ENCODE results near the gene NDUFAF7.

- TF ChIP-seq ZNF790 (CRISPR knock-in tag; IDR thresholded peaks at IDR 0.05; ENCODE audit: borderline replicate concordance) (no peak), MYC (CRISPR knock-in tag; IDR thresholded peaks at IDR 0.05; ENCODE audit: borderline replicate concordance) (no peak), TAF1 (CRISPR knock-in tag; IDR thresholded peaks at IDR 0.05) (no peak), GTF2F1 (IDR thresholded peaks at IDR 0.05; ENCODE audit: low read length) (no peak), RAD21 (CRISPR knock-in tag; IDR thresholded peaks at IDR 0.05) (no peak)
- TF ChIP-seq, protein P1, sequence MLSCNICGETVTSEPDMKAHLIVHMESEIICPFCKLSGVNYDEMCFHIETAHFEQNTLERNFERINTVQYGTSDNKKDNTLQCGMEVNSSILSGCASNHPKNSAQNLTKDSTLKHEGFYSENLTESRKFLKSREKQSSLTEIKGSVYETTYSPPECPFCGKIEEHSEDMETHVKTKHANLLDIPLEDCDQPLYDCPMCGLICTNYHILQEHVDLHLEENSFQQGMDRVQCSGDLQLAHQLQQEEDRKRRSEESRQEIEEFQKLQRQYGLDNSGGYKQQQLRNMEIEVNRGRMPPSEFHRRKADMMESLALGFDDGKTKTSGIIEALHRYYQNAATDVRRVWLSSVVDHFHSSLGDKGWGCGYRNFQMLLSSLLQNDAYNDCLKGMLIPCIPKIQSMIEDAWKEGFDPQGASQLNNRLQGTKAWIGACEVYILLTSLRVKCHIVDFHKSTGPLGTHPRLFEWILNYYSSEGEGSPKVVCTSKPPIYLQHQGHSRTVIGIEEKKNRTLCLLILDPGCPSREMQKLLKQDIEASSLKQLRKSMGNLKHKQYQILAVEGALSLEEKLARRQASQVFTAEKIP (CRISPR knock-in tag; IDR thresholded peaks at IDR 0.05; ENCODE audit: borderline replicate concordance): no peak
- TF ChIP-seq, protein P2, sequence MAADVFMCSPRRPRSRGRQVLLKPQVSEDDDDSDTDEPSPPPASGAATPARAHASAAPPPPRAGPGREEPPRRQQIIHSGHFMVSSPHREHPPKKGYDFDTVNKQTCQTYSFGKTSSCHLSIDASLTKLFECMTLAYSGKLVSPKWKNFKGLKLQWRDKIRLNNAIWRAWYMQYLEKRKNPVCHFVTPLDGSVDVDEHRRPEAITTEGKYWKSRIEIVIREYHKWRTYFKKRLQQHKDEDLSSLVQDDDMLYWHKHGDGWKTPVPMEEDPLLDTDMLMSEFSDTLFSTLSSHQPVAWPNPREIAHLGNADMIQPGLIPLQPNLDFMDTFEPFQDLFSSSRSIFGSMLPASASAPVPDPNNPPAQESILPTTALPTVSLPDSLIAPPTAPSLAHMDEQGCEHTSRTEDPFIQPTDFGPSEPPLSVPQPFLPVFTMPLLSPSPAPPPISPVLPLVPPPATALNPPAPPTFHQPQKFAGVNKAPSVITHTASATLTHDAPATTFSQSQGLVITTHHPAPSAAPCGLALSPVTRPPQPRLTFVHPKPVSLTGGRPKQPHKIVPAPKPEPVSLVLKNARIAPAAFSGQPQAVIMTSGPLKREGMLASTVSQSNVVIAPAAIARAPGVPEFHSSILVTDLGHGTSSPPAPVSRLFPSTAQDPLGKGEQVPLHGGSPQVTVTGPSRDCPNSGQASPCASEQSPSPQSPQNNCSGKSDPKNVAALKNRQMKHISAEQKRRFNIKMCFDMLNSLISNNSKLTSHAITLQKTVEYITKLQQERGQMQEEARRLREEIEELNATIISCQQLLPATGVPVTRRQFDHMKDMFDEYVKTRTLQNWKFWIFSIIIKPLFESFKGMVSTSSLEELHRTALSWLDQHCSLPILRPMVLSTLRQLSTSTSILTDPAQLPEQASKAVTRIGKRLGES (CRISPR knock-in tag; IDR thresholded peaks at IDR 0.05; ENCODE audit: borderline replicate concordance): no peak
Measured at GRCh38 chr2:37211939-37212338, 19.5 kb upstream of the NDUFAF7 start.
